ENCODE data around the gene CYP4F12. TPM values are rescaled to one million over a fixed set of nuclear protein-coding genes. Genes with fewer than 3 reads are reported as not detected.

CYP4F12 gene
- total RNA-seq, 1 experiment from 2014 or later: not detected

DNA sequence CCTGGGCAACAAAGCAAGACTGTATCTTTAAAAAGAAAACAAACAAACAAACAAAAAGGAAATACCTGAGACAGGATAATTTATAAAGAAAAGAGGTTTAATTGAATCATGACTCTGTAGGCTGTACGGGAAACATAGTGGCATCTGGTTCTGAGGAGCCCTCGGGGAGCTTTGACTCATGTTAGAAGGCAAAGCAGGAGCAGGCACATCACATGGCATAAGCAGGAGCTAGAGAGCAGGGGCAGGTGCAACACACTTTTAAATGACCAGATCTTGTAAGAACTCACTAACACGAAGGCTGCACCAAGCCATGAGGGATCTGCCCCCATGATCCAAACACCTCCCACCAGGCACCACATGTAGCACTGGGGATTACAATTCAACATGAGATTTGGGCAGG, 41.8 kb downstream of the CYP4F12 start:
- Histone ChIP-seq H2BK120ac (ENCODE audit: low read depth, low read length, poor library complexity, severe bottlenecking) (no peak overlapping the region), H3K79me1 (ENCODE audit: insufficient read depth, low read depth, low read length, poor library complexity, severe bottlenecking) (no peaks in the 10 kb centered on the region), H3K79me2 (ENCODE audit: insufficient read depth, low read length) (no peaks in the 10 kb centered on the region), H4K8ac (replicated peaks; ENCODE audit: insufficient read length, low read depth, low read length) (no peak overlapping the region), H4K5ac (ENCODE audit: insufficient read length, low read depth, low read length) (no peak overlapping the region), H2AK5ac (ENCODE audit: insufficient read length, low read length) (no peak overlapping the region), H2BK5ac (ENCODE audit: insufficient read length, low read length) (no peak overlapping the region), H3K9ac (ENCODE audit: extremely low read depth, insufficient read length, low read length) (no peak overlapping the region), H3K14ac (ENCODE audit: insufficient read depth, low read length) (no peak overlapping the region), H4K91ac (ENCODE audit: insufficient read length, low read depth, low read length) (no peak overlapping the region), H3T11ph (ENCODE audit: low read length) (no peak overlapping the region), H3K56ac (ENCODE audit: insufficient read length, low read depth, low read length) (no peak overlapping the region), H2BK20ac (ENCODE audit: low read depth, low read length, poor library complexity, severe bottlenecking) (no peak overlapping the region), H2BK15ac (ENCODE audit: low read depth, low read length) (no peak overlapping the region), H4K20me1 (ENCODE audit: control insufficient read depth, insufficient read depth, insufficient read length) (no peaks in the 10 kb centered on the region), H2BK12ac (ENCODE audit: insufficient read length, low read depth, low read length) (no peak overlapping the region), H3K23ac (ENCODE audit: insufficient read length, low read depth, low read length) (no peak overlapping the region), H3K27me3 (ENCODE audit: insufficient read depth, low read length) (no peaks in the 10 kb centered on the region), H3K18ac (ENCODE audit: insufficient read length, low read depth, low read length) (no peak overlapping the region), H2AFZ (ENCODE audit: low read length) (no peak overlapping the region), H3K27ac (ENCODE audit: insufficient read length, low read depth, low read length) (no peak overlapping the region), H3K9me3 (ENCODE audit: control insufficient read depth, low read depth, low read length) (peaks cover 62% of the 10 kb centered on the region), H3K4me2 (ENCODE audit: insufficient read depth, insufficient read length, low read length) (no peak overlapping the region), H3K4ac (ENCODE audit: low read depth, low read length) (no peak overlapping the region), H3K23me2 (ENCODE audit: insufficient read length, low read depth, low read length, poor library complexity, severe bottlenecking) (no peaks in the 10 kb centered on the region), H3K4me1 (ENCODE audit: insufficient read depth, low read length) (no peaks in the 10 kb centered on the region)
- no CpG with 5 or more reads among the region's 3 CpGs for WGBS (ENCODE audit: extremely low coverage, insufficient read length, low lambda C conversion rate)
- no peak for DNase-seq
- no peaks in the 10 kb centered on the region for H3K4me1 Mint-ChIP-seq
- H3K4me3 Mint-ChIP-seq: no peak overlapping the region
- TF ChIP-seq, protein P1, sequence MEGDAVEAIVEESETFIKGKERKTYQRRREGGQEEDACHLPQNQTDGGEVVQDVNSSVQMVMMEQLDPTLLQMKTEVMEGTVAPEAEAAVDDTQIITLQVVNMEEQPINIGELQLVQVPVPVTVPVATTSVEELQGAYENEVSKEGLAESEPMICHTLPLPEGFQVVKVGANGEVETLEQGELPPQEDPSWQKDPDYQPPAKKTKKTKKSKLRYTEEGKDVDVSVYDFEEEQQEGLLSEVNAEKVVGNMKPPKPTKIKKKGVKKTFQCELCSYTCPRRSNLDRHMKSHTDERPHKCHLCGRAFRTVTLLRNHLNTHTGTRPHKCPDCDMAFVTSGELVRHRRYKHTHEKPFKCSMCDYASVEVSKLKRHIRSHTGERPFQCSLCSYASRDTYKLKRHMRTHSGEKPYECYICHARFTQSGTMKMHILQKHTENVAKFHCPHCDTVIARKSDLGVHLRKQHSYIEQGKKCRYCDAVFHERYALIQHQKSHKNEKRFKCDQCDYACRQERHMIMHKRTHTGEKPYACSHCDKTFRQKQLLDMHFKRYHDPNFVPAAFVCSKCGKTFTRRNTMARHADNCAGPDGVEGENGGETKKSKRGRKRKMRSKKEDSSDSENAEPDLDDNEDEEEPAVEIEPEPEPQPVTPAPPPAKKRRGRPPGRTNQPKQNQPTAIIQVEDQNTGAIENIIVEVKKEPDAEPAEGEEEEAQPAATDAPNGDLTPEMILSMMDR (conservative IDR thresholded peaks at IDR 0.05): no peak
- peaks cover 7 to 22% (median 9%) of the 10 kb centered on the region in 3 experiments; a peak in 6 of 7 replicates for H3K36me3 Mint-ChIP-seq (ENCODE audit: insufficient read depth in 1 of 3, low read depth in 3 of 3)
- H3K9me3 Mint-ChIP-seq: peaks cover 88 to 89% of the 10 kb centered on the region in 2 experiments
- H3K27me3 Mint-ChIP-seq (ENCODE audit: low read depth): peaks cover 3% of the 10 kb centered on the region
- H3K27ac Mint-ChIP-seq: no peak overlapping the region

Data from H9 (cell line).